Aorta (tissue), 5 donors: ENCODE results near the gene BTBD6. TPM values are rescaled to one million over a fixed set of nuclear protein-coding genes. Genes with fewer than 3 reads are reported as not detected.
A peak's percentile ranks its signal among the peaks of the same experiment; 100 is the strongest.
"Not testable (repeated sequence)": the region's sequence is repeated elsewhere in the genome, so short reads cannot be mapped to it uniquely, and the experiment has no call there.

Experiments
- ATAC-seq: fragments of 200-7000 bp; cut with Tn5 transposase; one replicate; pipeline ENCODE4 v1.9.1; 2022; ENCODE audit warnings: moderate library complexity; ENCODE audit not compliant: low FRiP score
- DNase-seq, 2 donors: peaks; one replicate each; pipeline ENCODE4 v3.0.0-alpha.2; 2020
- H3K27ac ChIP-seq, 2 donors: one replicate each; pipeline ENCODE4 v1.5.1; 2013; ENCODE audit warnings: low read length in 2 of 2, mild to moderate bottlenecking in 2 of 2, moderate library complexity in 2 of 2, control low read depth in 1 of 2, inconsistent platforms in 1 of 2, low read depth in 1 of 2
- H3K27me3 ChIP-seq, 2 donors: one replicate each; pipeline ENCODE4 v1.6.1; 2013; ENCODE audit warnings: control low read depth in 1 of 2, low read length in 1 of 2, mild to moderate bottlenecking in 1 of 2, moderate library complexity in 1 of 2; ENCODE audit not compliant: insufficient read depth in 2 of 2, control insufficient read depth in 1 of 2
- H3K36me3 ChIP-seq, 2 donors: one replicate each; pipeline ENCODE4 v1.6.1; 2013; ENCODE audit warnings: control low read depth in 1 of 2, low read length in 1 of 2, mild to moderate bottlenecking in 1 of 2; ENCODE audit not compliant: insufficient read depth in 2 of 2, control insufficient read depth in 1 of 2
- H3K4me1 ChIP-seq, 2 donors: one replicate each; pipeline ENCODE4 v1.6.1; 2013; ENCODE audit warnings: low read length in 2 of 2, control low read depth in 1 of 2, mild to moderate bottlenecking in 1 of 2, moderate library complexity in 1 of 2; ENCODE audit not compliant: insufficient read depth in 2 of 2, control insufficient read depth in 1 of 2
- H3K4me3 ChIP-seq, 2 donors: one replicate each; pipeline ENCODE4 v1.5.1; 2013; ENCODE audit warnings: low read length in 2 of 2, control low read depth in 1 of 2, mild to moderate bottlenecking in 1 of 2
- H3K9me3 ChIP-seq: one replicate; pipeline ENCODE4 v1.6.1; 2013; ENCODE audit warnings: mild to moderate bottlenecking, low read length; ENCODE audit not compliant: control insufficient read depth
- WGBS, 2 donors: extraction: QIAGEN DNeasy Blood & Tissue Kit; methylation state at CpG; one replicate each; pipeline ENCODE4 v1.1.7; 2013; 5-methylcytosine and 5-hydroxymethylcytosine counted together
- intact Hi-C, 2 donors: fragments of 100-400 bp; cut with DNase I; formaldehyde crosslinking; loops; one replicate each; pipeline versions ENCODE4 v1.14.2 to v1.15.0; 2022
- polyA plus RNA-seq, 2 donors: library from polyadenylated mRNA; stranded (reverse); fragments of 200-250 nt; gene quantifications; one replicate each; pipeline ENCODE4 v1.2.3, GENCODE V29; 2013
- total RNA-seq, 2 donors: library from RNA; stranded (reverse); fragmentation: NEBNext Ultra II Directional; extraction: Animal tissue kit (Norgen Biotek cat#: 25700); gene quantifications; one replicate each; pipeline ENCODE4 v1.2.1, GENCODE V29; 2021
- donor health status: healthy with polysubstance abuse.
- donor health status: Bipolar disorder and iron deficiency.
- donor health status: DM: no; HTN: no; CAD: no.
- donor health status: DM: no; HTN: no; CAD: no.
- donor health status: DM: yes; HTN: yes; CAD: no.

The BTBD6 gene
- total and polyA plus RNA-seq, 4 donors = 39.1 to 99.4 (median 42.8) TPM

DNA sequence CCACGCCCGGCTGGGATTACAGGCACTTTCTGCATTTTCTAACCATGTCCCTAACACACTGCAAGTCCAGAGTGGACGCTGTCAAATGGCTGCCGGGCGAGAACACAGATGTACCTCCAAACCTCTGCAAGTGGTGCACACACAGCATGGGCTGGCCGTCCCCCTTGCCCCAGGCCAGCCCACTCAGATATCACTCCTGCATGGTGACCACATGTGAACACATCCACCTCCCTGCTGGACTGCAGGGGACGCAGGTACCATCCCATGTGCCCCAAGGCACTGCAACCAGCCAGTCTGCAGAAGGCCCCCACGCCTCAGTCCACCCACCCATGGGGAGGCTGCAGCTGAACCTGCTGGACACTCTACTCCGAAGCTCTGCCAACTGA, 38.4 kb downstream of the BTBD6 start:
- 93% methylated on average over 9 of the region's 9 CpGs for WGBS, 2 donors
- intact Hi-C loops = no loop called here
- Histone ChIP-seq H3K27me3 (no peaks in the 10 kb centered on the region), H3K9me3 (no peaks in the 10 kb centered on the region), H3K4me1 (no peaks in the 10 kb centered on the region), H3K27ac (no peak overlapping the region), H3K36me3 (no peaks in the 10 kb centered on the region), H3K4me3 (no peak overlapping the region)
- no peak for ATAC-seq
- no peak for DNase-seq

DNA sequence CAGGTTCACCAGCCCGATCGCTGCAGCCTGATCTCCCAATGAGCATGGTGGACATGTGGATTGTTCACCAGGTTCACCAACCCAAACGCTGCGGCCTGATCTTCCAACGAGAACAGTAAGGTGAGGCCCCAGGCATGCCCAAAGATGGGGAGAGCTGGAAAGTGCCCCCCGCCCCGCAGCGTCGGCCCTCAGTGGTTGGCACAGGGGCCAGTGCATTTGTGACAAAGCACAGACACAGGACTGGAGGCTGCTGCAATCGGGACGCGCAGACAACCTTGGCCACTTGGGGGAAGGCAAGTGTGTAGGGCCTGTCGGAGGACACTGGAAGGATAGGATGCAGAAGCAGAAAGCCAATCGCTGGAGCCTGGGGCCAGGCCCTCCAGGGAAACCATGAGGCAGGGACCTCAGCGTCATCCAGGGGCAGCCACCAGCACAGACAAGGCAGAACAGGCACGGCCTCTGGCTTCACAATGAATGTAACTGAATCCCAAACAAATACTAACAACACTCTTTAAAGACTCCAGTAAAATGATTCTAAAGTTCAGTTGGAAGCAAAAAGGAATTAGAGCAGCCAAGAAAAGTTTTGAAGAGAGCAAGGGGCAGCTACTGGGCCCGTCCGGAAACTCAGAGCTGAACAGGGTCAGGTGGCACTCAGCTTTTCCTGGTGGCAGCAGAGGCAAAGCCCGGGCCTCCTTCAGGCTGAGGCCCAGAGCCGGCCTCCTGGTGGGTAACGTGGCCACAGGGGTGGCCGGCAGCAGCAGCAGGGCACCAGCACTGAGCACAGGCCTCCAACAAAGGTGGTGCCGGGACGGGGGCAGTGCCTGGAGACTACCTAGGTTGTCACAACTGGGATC, 39.1 kb downstream of the BTBD6 start:
- no peak for DNase-seq
- ATAC-seq = no peak
- Histone ChIP-seq H3K9me3 (no peaks in the 10 kb centered on the region), H3K27ac (no peak overlapping the region), H3K4me1 (no peaks in the 10 kb centered on the region), H3K4me3 (no peak overlapping the region), H3K36me3 (no peaks in the 10 kb centered on the region), H3K27me3 (no peaks in the 10 kb centered on the region)
- 83 to 88% methylated on average over 24 of the region's 24 CpGs for WGBS, 2 donors
- intact Hi-C loops = no loop called here

DNA sequence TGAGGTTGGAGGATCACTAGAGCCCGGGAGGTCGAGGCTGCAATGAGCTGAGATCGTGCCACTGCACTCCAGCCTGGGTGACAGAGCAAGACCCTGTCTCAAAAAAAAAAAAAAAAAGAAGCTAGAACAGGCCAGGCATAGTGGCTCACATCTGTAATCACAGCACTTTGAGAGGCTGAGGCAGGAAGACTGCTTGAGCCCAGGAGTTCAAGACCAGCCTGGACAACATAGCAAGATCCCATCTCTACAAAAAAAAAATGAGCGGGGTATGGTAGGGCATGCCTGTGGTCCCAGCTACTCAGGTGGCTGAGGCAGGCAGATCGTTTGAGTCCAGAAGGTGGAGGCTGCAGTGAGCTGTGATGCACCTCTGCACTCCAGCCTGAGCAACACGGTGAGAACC, 40.6 kb downstream of the BTBD6 start:
- ATAC-seq, H3K4me3 ChIP-seq, H3K4me1 ChIP-seq, intact Hi-C loops, H3K27me3 ChIP-seq, DNase-seq, H3K27ac ChIP-seq, H3K9me3 ChIP-seq, H3K36me3 ChIP-seq: not testable (repeated sequence)
- WGBS, 2 donors = 93% methylated on average over 6 of the region's 6 CpGs

DNA sequence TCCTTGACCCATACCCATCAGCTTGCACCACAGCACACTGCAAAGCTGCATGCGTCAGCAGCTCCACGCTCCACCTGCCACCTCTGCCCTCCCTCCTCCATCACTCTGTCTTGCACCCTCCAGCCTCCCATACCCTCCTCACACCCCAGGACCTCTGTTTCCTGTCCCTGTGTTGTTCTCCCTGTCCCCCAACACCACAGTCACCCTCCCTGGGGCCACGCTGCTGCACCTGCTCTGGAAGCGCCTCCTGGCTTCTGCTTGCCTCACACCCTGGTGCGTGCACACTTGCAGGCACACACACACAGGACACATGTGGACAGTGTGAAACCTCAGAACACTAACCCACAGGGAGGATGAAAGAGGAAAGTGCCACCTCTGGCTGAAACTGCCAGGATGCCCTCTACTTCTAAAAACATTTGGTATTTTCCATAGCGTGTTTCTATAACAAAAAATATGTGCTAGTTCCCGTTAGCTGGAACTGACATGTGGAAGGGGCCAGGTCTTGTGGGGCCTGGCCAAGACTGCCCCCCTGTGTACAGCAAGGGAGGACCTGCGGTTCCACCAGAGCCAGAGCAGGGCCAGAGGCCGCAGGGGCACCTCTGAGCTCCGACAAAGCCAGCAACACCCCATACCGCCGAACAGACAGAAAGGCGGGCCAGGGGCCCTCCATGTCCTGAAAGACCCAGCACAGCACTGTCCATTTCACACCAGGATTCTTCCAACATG, 42.5 kb downstream of the BTBD6 start:
- Histone ChIP-seq H3K36me3 (no peaks in the 10 kb centered on the region), H3K27ac (no peak overlapping the region), H3K4me1 (no peaks in the 10 kb centered on the region), H3K9me3 (no peaks in the 10 kb centered on the region), H3K4me3 (no peak overlapping the region), H3K27me3 (no peaks in the 10 kb centered on the region)
- WGBS, 2 donors = 77 to 79% methylated on average over 13 of the region's 13 CpGs
- ATAC-seq = no peak
- intact Hi-C loops = no loop called here
- DNase-seq = no peak

DNA sequence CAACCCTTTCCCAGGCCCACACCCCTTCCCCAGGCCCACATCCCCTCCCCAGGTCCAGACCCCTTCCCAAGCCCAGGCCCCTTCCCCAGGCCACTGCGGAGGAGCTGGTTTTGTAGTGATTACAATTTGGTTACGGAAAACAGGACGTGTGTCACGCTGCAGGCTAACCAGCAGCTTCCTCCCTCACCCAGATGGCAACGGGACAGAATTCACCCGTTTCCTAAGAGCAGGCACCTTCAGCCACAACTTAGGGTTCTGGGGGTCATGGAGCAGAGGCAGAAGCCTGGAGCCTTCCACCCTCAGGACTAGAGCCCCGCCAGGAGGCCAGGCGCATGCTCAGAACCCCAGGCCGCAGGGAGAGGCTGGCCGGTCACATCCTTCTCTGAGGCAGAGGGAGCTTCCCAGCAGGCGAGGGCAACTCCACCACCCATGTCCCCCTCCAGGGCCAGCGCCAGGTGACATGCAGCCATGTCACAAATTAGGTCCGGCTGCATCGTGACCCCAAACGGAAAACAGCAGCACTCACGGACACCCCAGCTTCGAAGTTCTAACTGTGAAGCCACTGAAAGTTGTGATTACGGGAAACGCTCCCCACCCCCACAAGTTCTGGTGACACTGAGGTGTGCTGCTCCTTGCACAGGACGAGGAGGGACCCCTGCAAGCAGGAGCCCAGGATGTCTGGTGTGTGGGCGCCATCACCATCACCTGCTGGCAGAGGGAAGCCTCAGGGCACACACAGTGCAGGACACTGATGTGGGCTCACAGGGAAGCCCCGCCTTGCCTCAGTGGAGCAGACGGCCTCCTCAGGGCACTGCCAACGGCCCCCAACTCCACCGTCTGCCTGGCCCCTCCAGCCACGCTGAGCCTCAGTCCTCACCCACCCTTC, 44.7 kb downstream of the BTBD6 start:
- H3K27ac ChIP-seq = no peak overlapping the region
- intact Hi-C loops = no loop called here
- no peak for DNase-seq

DNA sequence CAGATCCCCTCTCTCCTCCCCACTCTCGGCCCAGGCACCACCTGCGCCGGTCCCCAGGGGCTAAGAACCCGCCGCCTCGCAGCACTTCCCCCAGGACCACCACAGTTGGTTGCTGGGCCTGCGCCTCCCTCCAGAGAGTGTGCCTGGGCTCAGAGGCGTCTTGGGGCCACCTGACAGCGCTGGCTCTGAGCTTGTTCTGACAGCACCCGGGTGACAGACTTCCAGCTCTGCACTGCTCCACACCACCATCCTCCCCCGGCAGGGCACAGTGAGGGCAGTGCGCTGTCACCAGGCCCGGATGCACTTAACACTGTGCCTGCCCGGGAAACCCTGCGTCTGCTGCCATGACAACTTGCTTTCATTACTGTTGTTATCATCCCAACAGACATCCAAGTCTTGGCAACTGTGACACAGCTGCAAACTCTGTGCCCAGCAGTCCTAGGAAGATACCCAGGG, 45.8 kb downstream of the BTBD6 start:
- WGBS, 2 donors = 43 to 45% methylated on average over 15 of the region's 15 CpGs
- Histone ChIP-seq H3K4me1 (no peaks in the 10 kb centered on the region), H3K4me3 (no peak overlapping the region), H3K36me3 (no peaks in the 10 kb centered on the region), H3K27ac (no peak overlapping the region), H3K9me3 (no peaks in the 10 kb centered on the region), H3K27me3 (no peaks in the 10 kb centered on the region)
- intact Hi-C loops = no loop called here
- ATAC-seq (peak; percentile 74), DNase-seq (peak in 1 of 2 donors; percentile 73)

More for the DNA sequence above, 44.7 kb downstream of the BTBD6 start:
- Histone ChIP-seq H3K27me3 (no peaks in the 10 kb centered on the region), H3K9me3 (no peaks in the 10 kb centered on the region), H3K4me3 (no peak overlapping the region), H3K36me3 (no peaks in the 10 kb centered on the region), H3K4me1 (no peaks in the 10 kb centered on the region)
- WGBS, 2 donors = 86% methylated on average over 26 of the region's 26 CpGs
- no peak for ATAC-seq

DNA sequence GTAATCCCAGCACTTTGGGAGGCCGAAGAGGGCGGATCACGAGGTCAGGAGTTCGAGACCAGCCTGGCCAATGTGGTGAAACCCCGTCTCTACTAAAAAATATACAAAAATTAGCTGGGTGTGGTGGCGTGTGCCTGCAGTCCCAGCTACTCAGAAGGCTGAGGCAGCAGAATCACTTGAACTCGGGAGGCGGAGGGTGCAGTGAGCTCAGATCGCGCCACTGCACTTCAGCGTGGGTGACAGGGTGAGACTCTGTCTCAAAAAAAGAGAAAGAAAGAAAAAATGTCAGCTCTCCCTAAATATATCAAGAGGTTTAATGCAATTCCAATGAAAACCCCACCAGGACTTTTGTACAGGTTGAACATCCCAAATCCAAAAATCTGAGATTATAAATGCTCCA, 49.0 kb downstream of the BTBD6 start:
- 96 to 98% methylated on average over 11 of the region's 11 CpGs for WGBS, 2 donors
- H3K27ac ChIP-seq, H3K9me3 ChIP-seq, H3K27me3 ChIP-seq, ATAC-seq, H3K4me1 ChIP-seq, DNase-seq, H3K36me3 ChIP-seq, intact Hi-C loops, H3K4me3 ChIP-seq: not testable (repeated sequence)
